GM23338 (cell line): ENCODE measurements around the gene PRPSAP2. TPM values are rescaled to one million over a fixed set of nuclear protein-coding genes. Genes with fewer than 3 reads are reported as not detected.

Source experiments
- CREB1 ChIP-seq: fragments of 250-450 bp; sonication (Bioruptor Pico); IDR thresholded peaks from 2 replicates; pipeline ENCODE4 v1.5.0; 2020; ENCODE audit warnings: low read depth, mild to moderate bottlenecking, moderate library complexity
- ETS1 ChIP-seq: IDR thresholded peaks from 2 replicates; pipeline ENCODE4 v1.6.1; 2016; ENCODE audit warnings: antibody characterized with exemption
- EZH2 ChIP-seq: fragments of 200-600 bp; sonication (generic); IDR thresholded peaks from one replicate; pipeline ENCODE4 v1.8.0; 2017; ENCODE audit warnings: antibody characterized with exemption, mild to moderate bottlenecking, low read depth; ENCODE audit not compliant: unreplicated experiment
- STAT1 ChIP-seq: IDR thresholded peaks from one replicate; pipeline ENCODE4 v1.6.1; 2016; ENCODE audit warnings: antibody characterized with exemption; ENCODE audit not compliant: unreplicated experiment
- ZNF462 ChIP-seq: fragments of 250-450 bp; sonication (Bioruptor Pico); IDR thresholded peaks from 2 replicates; pipeline ENCODE4 v1.5.0; 2020; ENCODE audit warnings: mild to moderate bottlenecking, moderate library complexity
- polyA plus RNA-seq: library from polyadenylated mRNA; unstranded; fragments of >200 nt; fragmentation: Nextera tagmentation; extraction: Ambion mirVana; gene quantifications from 2 replicates; pipeline ENCODE4 v1.2.1, GENCODE V29; 2016
- total RNA-seq: library from RNA; depleted of rRNA; stranded (reverse); fragments of >200 nt; shearing (Covaris generic); gene quantifications from 2 replicates; pipeline ENCODE4 v1.2.3, GENCODE V29; 2014

PRPSAP2 gene
- total and polyA plus RNA-seq, 2 experiments from 2014 or later, result 34.6 to 54.4 TPM

- no peak for TF ChIP-seq STAT1
- no peak for TF ChIP-seq ETS1
- TF ChIP-seq ZNF462 (CRISPR knock-in tag), result no peak
- TF ChIP-seq CREB1 (CRISPR knock-in tag), result no peak
- TF ChIP-seq EZH2, result no peak
Observed at GRCh38 chr17:18932360-18933055, 74.6 kb downstream of the PRPSAP2 start (continued).
